GM12874 (cell line): ENCODE results near the gene KMT2C.

ENCODE experiments used
- TF ChIP-seq, protein P1 (sequence below): IDR thresholded peaks from 2 replicates; pipeline ENCODE4 v1.5.1; 2011; ENCODE audit warnings: low read depth, mild to moderate bottlenecking, control low read depth, low read length, moderate library complexity; ENCODE audit not compliant: insufficient read depth

Gene KMT2C

DNA sequence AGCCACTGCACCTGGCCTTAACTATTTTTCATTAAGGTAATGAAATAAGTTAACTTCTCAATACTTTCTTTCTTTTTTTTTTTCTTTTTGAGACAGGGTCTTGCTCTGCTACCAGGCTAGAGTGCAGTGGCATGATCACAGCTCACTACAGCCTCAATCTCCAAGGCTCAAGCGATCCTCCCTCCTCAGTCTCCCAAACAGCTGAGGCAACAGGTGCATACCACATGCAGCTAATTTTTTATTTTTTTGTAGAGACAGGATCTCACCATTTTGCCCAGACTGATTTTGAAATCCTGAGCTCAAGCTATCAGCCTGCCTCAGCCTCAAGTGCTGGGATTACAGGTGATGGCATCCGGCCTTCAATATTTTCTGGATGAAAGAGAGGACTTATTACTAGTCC lies 21.0 kb downstream of the KMT2C start:
- TF ChIP-seq, protein P1, sequence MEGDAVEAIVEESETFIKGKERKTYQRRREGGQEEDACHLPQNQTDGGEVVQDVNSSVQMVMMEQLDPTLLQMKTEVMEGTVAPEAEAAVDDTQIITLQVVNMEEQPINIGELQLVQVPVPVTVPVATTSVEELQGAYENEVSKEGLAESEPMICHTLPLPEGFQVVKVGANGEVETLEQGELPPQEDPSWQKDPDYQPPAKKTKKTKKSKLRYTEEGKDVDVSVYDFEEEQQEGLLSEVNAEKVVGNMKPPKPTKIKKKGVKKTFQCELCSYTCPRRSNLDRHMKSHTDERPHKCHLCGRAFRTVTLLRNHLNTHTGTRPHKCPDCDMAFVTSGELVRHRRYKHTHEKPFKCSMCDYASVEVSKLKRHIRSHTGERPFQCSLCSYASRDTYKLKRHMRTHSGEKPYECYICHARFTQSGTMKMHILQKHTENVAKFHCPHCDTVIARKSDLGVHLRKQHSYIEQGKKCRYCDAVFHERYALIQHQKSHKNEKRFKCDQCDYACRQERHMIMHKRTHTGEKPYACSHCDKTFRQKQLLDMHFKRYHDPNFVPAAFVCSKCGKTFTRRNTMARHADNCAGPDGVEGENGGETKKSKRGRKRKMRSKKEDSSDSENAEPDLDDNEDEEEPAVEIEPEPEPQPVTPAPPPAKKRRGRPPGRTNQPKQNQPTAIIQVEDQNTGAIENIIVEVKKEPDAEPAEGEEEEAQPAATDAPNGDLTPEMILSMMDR: no peak

DNA sequence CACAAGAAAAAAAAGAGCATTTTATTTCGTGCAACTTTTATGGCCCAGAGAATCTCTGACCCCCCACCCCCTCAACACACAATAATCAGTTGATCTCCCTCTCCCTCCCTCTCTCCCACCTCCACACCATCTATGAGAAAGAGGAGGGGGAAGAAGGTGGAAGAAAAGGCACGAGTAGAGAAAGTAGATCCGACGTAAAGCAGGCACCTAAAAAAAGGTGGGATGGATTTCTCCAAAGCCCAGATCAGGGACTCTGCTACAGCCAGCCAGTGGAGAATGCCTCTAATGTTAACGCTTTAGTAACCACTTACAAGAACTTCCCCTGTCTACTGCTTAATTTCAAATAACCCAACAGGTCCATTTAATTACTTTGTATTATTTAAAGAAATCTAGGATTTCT lies 24.4 kb downstream of the KMT2C start:
- TF ChIP-seq, protein P1: no peak

DNA sequence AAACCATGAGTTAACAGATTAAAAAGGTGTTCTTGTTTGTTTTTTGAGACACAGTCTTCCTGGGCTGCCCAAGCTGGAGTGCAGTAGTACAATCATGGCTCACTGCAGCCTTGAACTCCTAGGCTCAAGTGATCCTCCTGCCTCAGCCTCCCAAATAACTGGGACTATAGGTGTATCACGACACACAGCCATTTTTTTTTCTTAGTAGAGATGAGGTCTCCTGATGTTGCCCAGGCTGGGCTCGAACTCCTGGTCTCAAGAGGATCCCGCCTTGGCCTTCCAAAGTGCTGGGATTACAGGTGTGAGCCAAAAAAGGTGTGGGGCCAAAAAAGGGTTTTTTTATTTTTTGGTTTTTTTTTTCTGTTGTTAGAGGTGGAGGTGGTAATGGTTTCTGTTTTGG lies 29.3 kb downstream of the KMT2C start:
- TF ChIP-seq, protein P1: no peak

DNA sequence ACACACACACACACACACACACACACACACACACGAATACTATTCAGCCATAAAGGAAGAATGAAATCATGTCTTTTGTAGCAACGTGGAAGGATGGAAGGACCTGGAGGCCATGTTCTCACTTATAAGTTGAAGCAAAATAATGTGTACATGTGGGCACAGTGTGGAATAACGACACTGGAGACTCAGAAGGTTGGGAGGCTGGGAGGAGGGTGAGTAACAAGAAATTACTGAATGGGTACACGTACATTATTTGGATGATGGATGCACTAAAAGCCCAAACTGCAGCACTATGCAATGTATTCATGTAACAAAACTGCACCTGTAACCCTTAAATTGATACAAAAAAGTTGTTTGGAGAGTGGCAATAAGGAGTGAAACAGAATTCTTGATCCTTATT lies 32.1 kb downstream of the KMT2C start:
- TF ChIP-seq, protein P1: no peak

DNA sequence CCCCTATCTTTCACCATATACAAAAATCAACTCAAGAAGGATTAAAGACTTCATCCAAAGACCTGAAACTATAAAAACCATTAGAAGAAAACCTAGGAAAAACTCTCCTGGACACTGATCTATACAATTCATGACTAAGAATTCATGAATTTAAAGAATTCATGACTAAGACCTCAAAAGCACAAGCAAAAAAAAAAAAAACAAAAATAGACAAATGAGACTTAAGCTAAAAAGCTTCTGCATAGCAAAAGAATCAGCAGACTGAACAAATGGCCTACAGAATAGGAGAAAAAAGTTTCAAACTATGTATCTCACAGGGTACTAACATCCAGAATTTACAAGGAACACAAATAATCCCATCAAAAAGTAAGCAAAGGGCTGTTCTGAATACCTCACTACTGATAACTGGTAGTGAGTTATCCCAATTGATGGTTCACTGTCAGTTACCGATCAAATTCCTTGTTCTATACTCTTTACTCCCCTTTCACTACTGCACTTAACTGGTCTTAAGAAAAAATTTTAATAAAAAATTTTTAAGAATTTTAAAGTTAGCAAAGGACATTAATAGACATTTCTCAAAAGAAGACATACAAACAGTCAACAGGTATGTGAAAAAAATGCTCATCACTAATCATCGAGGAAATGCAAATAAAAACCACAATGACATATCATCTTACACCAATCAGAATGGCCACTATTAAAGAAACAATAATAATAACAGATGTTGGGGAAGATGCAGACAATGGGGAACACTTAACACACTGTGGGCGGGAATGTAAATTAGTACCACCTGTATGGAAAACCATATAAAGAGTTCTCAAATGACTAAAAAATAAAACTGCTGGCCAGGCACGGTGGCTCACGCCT lies 33.2 kb downstream of the KMT2C start:
- TF ChIP-seq, protein P1: no peak

DNA sequence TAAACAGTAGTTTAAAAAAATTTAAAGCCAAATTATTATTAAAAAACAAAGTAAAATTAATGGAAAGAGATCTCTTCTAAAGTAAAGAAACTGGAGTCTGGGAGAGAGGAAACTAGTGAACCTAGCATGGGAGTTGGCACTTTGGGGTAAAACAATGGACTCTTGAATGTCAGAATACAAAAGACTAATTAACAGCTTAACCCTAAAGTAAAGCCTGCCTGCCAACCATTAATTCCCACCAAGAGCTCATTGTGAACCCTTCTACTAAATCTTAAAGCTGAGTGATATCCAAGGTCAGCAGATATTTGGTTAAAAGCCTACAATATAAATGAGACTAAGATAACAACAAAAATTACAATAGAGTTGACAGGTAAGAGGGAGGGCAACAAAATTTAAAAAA lies 36.5 kb downstream of the KMT2C start:
- TF ChIP-seq, protein P1: no peak

DNA sequence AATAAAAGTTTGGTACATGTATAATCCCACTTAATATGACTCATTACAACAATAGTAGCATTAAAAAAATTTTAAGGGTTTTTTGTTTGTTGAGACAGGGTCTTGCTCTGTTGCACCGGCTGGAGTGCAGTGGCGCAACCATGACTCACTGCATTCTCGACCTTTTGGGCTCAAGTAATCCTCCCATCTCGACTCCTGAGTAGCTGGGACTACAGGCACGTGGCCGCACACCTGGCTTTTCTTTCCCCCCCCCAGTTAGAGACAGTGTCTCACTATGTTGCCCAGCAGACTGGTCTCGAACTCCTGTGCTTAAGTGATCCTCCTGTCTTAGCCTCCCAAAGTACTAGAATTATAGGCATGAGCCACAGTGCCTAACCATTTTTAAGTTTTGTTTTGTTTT lies 40.7 kb downstream of the KMT2C start:
- TF ChIP-seq, protein P1: no peak
